Sciatic nerve (tissue), 2 donors: Measurements from ENCODE around the gene NUDCD3. TPM values are rescaled to one million over a fixed set of nuclear protein-coding genes. Genes with fewer than 3 reads are reported as not detected.

Experiments
- ATAC-seq: fragments of 200-7000 bp; cut with Tn5 transposase; one replicate; pipeline ENCODE4 v1.9.1; 2020; ENCODE audit warnings: mild to moderate bottlenecking, moderate library complexity
- DNase-seq: peaks from one replicate; pipeline ENCODE4 v3.0.0-alpha.2; 2020; ENCODE audit warnings: low spot score
- intact Hi-C: fragments of 100-400 bp; cut with DNase I; formaldehyde crosslinking; loops from one replicate; pipeline ENCODE4 v1.14.2; 2022
- total RNA-seq: library from RNA; stranded (reverse); fragmentation: NEBNext Ultra II Directional; extraction: Animal tissue kit (Norgen Biotek cat#: 25700); gene quantifications from one replicate; pipeline ENCODE4 v1.2.1, GENCODE V29; 2021
- donor health status: DM: no; HTN: no; CAD: no.
- donor health status: DM: no; HTN: no; CAD: no.

Gene NUDCD3
- total RNA-seq, 1 donor from 2014 or later = 101 TPM

DNA sequence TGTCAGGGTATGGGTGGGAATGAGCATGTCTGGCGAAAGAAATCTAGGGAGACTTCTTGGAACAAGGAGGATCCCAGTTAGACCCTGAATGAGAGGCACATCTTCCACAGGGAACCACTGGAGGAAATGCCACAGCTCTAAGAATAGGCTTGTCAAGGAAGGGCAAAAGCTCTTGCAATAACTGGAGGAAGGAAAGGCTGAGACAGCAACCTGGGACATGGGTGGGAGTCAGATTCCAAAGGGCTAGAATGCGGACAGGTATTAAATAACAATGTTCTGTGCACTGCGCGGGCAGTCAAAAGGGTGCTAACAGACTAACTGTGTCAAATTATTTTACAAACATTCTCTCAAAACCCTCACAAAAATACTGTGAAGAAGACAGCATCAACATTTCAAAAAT is 4.5 kb downstream of the NUDCD3 start:
- DNase-seq (no peak), ATAC-seq (no peak)
- intact Hi-C loops = no loop called here

DNA sequence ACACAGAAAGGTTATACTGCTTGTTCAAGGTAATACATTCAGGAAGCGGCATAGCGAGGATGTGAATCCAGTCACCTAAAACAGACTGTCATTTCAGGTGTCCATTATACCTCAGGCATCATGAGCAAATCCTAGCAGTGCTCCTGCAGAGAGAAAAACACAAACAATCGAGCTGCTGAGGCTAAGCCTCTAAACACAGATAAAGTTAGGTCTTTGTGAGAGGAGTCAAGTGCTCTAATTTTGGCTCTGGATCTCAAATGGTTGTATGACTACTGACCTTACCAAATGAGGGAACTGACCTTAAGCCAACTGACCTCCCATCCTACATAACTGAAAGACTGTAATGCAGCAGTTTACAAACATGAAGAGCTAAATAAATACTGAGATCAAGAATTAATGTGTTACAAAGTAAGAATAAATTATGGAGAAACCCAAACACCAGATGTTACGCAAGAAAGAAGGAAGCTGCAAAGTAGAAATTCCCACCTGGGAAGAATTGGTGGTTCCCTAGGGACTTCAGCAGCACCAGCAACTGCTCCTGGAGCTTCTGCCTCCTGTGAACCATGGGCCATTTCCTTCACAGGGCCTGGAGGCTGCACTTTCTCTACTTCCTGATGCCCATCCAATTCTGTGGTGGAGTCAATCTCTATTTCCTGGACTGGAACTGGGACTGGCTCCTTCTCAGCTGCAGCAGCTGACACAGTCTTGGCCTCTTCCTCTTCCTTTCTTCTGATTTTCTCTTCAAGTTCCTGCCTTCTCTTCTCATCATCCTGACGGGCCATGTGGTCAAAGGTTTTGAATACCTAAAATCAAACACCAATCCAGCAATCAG is 5.8 kb downstream of the NUDCD3 start:
- intact Hi-C loops = no loop called here
- no peak for DNase-seq
- no peak for ATAC-seq

DNA sequence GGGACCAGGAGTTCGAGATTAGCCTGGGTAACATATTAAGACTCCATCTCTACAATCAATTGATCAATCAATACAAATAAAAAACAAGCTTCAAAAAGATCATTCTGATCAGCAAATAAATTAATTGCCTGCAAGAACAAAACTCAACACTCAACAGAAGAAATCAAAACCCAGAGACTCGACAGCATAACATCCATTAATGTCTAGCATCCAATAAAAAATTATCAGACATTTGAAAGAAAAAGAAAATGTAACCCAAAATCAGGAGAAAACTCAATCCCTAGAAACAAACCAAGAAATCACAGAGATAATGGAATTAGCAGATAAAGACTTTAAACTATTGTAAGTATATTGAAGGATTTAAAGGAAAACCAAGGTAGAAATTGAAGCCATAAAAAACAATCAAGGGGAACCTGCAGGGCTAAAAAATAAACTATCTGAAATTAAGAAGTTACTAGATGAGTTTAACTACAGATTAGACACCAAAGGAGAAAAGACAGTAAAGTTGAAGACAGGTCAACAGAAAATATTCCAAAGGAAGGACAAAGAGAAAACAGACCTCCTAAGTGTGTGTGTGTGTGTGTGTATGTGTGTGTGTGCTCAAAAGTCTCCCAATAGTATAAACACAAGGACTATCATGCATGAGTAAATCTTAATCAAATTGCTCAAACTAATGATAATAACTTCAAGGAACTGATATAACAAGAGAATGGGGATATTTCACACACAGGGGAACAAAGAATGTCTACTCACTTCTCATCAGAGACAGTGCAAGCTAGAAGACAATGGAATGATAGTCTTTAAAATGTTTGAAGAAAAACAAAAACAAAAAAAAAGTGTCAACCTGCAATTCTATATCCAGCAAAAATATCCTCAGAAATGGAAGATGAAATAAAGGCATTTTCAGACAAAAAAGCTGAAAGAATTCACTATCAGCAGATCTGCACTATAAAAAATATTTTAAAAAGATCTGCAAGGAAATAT is 7.7 kb downstream of the NUDCD3 start:
- intact Hi-C loops = no loop called here
- no peak for ATAC-seq
- no peak for DNase-seq

DNA sequence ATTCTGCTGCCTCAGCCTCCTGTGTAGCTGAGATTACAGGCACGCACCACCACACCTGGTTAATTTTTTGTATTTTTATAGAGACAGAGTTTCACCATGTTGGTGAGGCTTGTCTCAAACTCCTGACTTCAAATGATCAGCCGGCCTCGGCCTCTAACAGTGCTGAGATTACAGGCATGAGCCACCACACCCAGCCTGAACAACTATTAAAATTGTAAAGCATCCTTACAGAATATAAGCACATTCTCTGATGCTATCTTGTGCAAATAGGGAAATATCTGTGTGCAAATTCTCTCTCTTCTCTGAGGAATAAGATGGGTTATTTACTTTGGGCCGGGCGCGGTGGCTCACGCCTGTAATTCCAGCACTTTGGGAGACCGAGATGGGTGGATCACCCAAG is 12.5 kb downstream of the NUDCD3 start:
- ATAC-seq (no peak), DNase-seq (no peak)
- intact Hi-C loops = loop anchor here (10.0 kb wide), 1 partner anchor 233 kb away; no protein-coding TSS in a partner anchor

DNA sequence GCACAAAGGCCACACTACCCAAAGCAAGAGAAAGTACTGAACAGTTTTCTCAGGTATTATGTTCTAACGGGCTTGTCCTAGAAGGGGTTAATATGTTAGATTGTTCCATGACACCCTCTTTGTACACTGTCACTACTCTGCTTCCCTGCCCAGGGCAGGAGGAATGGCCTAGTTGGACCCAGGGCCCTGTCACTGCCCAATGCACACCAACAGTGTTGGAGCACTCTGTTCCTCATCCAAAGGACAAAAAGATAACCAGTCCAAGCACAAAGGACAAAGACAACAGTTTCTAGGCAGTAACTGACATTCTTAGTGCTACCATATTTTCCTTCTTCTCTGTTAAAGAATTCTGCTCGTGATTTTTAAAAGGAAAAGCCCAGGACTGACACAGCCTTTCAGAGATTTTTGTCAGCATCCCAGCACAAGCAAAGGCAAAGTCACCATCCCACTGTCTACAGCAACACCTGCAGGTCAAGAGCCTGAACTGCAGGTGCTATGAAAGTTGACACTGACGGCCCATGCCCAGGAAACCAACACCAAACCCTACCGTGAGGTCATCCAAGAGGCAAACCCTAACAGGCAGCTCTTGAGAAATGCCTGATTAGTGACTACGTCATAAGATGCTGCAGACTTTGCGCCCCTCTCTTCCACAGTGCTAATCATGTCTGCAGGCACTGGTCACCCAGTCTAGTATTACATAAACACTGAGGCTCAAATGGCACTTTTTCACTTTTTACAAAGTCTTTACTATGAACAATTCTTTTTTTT is 13.2 kb downstream of the NUDCD3 start:
- intact Hi-C loops = loop anchor here (10.0 kb wide), 1 partner anchor 232 kb away; no protein-coding TSS in a partner anchor
- ATAC-seq (peak; percentile 82), DNase-seq (no peak)

DNA sequence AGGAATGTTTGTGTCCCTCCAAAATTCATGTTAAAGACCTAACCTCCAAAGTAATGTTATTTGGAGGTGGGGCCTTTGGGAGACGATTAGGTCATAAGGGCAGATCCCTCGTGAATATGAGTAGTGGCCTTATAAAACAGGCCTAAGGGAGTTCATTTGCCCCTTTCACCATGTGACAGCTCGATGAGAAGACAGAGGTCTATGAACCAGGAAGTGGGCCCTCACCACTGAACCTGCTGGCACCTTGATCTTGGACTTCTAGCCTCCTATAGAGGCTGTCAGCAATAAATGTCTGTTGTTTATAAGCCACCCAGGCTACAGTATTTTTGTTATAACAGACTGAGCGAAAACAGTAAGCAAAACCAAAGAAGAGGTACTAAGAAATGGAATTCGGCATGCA is 14.1 kb downstream of the NUDCD3 start:
- ATAC-seq (no peak), DNase-seq (no peak)
- intact Hi-C loops = loop anchor here (10.0 kb wide), 1 partner anchor 232 kb away; no protein-coding TSS in a partner anchor

DNA sequence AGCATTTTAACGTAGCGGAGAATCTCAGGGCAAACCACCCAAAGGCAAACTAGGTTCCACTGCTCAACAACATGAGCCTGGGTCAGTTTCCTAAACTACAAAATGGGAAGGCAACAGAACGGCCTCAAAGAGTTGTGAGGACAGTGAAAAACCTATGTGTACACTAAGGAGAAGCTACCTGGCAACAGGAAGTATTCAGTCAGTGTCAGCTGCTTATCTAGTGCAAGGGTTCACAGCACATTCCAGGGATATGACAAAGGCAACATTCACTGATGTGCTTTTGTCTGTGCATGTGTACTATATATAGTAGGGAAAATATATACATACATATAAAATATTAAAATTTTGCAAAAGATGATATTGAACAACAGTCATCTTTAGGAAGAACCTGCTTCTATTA is 17.2 kb downstream of the NUDCD3 start:
- ATAC-seq (no peak), DNase-seq (no peak)
- intact Hi-C loops = loop anchor here (10.0 kb wide), 1 partner anchor 228 kb away; no protein-coding TSS in a partner anchor

DNA sequence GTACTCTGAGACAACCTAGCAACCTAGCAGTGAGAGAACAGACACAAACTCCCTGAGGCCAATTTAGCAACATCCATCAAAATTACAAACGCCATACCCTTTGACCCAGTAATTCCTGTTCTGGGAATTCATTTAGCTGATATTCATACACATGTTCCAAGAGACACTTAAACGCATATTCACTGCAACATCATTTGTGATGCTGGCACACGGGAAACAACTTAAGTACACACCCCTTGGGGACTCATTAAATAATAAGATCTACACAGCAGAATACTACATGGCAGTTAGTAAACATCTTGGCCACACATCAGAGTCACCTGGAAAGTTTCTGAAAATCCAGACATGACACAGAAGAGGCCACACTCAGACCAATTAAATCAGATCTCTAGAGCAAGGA is 17.6 kb downstream of the NUDCD3 start:
- intact Hi-C loops = loop anchor here (10.0 kb wide), 1 partner anchor 228 kb away; no protein-coding TSS in a partner anchor
- ATAC-seq = no peak
- no peak for DNase-seq

DNA sequence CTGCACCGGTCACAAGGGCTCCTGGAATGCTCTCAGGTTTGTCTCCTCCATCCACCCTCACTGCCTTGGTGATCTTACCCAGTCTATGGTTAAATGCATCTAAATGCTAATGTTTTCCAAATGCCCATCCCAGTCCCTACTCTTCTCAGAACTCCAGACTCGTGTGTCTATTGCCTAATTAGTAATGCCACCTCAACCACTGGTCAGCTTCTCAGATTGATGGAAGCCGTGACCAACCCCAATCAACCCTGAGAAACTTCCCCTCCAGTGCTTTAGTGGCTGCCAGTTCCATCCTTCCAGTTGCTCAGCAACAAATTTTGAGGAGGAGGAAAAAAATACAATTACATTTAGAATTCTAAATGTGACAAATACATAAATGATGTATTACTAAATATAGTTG is 18.6 kb downstream of the NUDCD3 start:
- intact Hi-C loops = loop anchor here (10.0 kb wide), 1 partner anchor 227 kb away; no protein-coding TSS in a partner anchor
- no peak for DNase-seq
- ATAC-seq = no peak

DNA sequence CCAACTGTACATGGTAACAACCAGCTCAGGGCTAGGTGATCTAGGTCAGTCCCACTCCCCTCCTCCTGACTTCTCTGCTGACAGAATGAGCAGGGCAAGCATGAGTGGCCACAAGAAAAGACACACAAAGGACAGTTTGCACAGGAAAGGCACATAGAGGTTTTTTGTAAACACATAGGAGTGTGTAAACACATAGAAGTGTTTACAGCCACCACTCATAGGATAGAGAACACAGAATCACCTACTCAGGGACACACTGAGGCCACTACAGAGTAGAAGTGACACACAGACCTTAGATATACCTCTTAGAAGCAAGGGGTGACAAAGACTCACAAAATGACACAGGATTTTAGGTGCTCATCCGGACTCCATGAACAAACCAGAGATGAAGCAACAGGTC is 19.0 kb downstream of the NUDCD3 start:
- ATAC-seq = no peak
- intact Hi-C loops = loop anchor here (10.0 kb wide), 1 partner anchor 227 kb away; no protein-coding TSS in a partner anchor
- DNase-seq = no peak

DNA sequence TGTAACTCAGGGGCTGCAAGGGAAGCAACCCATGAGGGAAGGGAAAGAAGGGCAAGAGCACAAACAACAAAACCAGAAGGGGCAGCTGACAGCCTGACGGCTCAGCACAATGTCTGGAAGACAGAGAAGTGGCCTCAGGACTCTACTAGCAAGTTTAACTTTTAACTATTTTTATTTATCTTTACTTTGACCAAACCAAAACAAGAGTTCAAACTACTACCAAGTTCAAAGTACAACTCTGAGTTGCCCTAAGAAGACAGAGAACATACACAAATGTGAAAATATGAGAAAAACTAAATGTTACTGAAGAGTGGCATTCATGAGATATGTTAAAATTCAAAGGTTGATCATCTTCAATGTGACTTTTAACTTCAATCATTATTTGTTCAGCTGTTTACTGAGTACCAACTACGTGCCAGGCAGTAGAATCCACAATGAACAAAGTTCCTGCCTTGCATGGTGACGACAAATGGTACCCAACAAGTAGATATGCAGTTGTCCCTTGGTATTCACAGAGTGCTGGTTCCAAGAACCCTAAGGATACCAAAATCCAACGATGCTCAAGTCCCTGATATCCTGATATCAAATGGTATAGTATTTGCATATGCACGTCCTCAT is 19.7 kb downstream of the NUDCD3 start:
- ATAC-seq = no peak
- intact Hi-C loops = loop anchor here (10.0 kb wide), 1 partner anchor 226 kb away; no protein-coding TSS in a partner anchor
- DNase-seq = no peak

DNA sequence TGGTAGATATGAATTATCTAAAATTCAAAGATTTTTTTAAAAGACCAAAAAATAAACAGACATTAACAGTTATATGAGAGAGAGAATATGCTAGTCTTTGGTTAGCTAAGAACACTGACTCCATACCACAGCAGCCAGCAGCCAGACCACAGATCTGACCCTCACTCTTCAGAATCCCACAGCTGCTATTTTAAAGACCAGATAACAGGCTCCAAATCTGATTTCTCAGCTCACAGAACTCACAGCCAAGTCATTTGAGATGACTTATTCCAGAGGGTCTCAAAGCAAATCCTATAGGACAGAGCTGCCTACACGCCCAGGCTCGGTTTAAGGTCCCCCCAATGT is 20.4 kb downstream of the NUDCD3 start:
- ATAC-seq = no peak
- intact Hi-C loops = loop anchor here (10.0 kb wide), 1 partner anchor 225 kb away; no protein-coding TSS in a partner anchor
- no peak for DNase-seq

DNA sequence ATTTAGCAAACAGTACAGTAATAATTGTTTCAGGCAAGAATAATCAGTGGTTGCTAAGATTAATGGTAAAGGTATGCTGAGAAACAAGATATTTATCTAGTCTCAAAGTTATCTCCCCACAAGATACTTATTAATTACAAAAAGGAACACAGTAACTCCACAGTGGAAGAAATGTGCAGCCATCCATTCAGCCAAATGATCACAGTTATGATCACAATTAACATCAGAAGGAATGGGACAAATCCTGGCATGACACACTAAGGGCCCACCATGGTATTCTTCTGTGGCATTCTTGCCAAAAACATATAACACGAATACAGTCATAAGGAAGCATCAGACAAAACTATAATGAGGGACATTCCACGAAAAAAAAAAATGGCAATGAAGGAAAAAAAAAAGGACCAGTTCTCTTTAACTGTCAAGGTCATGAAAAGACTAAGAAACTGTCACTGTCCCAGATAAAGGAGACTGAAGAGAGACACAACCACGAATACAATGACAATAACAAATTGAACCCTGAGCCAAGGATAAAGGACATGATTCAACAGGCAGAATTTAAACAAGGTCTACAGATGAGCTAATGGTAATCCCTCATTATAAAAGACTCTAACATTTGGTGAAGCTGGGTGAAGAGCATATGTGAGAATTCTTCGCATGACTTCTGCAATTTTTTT is 20.9 kb downstream of the NUDCD3 start:
- ATAC-seq = no peak
- DNase-seq = no peak
- intact Hi-C loops = loop anchor here (10.0 kb wide), 1 partner anchor 225 kb away; no protein-coding TSS in a partner anchor

DNA sequence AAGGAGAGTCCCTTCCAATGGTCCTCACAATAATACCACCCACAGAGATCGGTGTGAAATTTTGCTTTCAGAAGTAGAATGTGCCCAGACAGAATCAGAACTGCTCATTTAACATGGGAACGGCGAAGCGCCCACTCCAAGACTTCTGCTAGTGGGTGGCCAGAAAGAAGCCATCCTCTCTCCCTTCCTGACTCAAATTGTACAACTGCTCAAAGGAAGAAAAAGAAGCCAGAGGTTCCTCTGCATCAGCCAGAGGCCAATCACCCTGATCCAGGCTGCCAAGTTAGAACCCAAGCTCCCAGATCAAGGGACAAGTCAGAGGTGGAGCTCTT is 23.3 kb downstream of the NUDCD3 start:
- DNase-seq = no peak
- intact Hi-C loops = no loop called here
- ATAC-seq = no peak

DNA sequence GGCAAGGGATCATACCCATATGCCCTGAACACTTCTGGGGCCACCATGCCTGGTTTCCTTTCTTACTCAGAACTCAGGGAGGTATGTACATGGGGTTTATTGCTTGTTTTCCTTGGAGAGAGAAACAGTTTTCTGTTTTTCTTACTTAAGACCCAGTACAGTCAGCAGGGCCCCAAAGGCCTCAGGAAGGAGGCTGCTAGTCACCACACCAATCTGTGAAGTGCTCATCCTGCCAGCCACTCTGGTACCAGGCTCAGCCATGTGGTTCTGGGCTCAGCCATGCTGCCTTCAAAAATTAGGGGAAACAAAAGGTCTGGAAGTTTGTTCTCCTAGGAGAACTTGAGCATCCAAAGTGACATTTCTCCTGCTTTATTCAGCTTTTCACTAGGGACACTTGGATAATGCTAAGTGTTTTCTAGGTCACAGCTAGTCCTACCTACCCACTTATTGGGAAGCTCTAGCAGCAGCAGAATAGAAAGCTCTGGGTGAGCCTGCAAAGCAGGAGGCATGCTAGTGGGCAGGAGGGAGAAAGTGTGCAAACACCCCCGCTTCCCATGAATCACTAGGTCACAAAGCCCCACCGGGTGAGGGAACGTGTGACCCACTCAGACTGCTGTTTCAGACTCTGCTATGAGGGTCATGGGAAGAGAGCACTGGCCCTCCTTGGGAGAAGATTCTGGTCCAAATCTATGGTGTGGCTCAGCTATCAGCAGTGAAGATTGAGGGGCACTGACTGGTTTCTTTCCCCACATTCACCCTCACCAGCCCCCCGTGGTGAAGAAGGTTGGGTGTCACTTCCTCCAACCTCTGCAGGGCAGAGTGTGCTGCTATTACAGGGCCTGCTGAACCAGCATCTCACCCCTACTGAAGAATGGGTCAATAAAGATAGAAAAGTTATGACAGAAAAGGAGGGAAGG is 23.9 kb downstream of the NUDCD3 start:
- no peak for DNase-seq
- ATAC-seq = no peak
- intact Hi-C loops = no loop called here

DNA sequence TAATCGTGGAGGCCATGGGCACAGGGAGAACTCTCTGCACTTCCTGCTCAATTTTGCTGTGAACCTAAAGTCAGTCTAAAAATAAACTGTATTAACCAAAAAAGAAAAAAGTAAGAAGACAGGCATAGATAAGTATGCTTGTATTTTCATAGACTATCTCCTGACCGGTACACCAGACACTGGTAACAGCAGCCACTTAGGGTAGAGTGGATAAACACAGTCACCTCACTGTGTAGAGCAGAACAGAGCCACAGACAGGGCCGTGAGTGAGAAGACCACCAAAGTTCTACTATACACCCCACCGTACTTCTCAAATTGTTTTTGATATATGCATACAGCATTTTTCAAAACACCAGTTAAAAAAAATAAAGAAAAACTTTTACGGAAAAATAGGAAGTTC is 25.0 kb downstream of the NUDCD3 start:
- no peak for DNase-seq
- intact Hi-C loops = no loop called here
- no peak for ATAC-seq
